NCI-H460 (cell line): ENCODE data around the gene ZNF692. TPM values are rescaled to one million over a fixed set of nuclear protein-coding genes. Genes with fewer than 3 reads are reported as not detected.
"Not testable (repeated sequence)": the region's sequence is repeated elsewhere in the genome, so short reads cannot be mapped to it uniquely, and the experiment has no call there.

Experiments used
- DNase-seq: peaks from one replicate; pipeline ENCODE4 v3.0.0-alpha.2; 2016; ENCODE audit warnings: low read depth; ENCODE audit errors: extremely low read depth
- total RNA-seq: library from RNA; depleted of rRNA; stranded (reverse); fragments of >200 nt; shearing (Covaris generic); gene quantifications from 2 replicates; pipeline ENCODE4 v1.2.3, GENCODE V29; 2014

Gene ZNF692
- total RNA-seq, 1 experiment from 2014 or later, result 40.2 TPM

GRCh38 chr1:248831842-248832241 lies 27.0 kb downstream of the ZNF692 start:
- no peak for DNase-seq

GRCh38 chr1:248830718-248831017 lies 28.2 kb downstream of the ZNF692 start:
- not testable (repeated sequence) for DNase-seq

DNA sequence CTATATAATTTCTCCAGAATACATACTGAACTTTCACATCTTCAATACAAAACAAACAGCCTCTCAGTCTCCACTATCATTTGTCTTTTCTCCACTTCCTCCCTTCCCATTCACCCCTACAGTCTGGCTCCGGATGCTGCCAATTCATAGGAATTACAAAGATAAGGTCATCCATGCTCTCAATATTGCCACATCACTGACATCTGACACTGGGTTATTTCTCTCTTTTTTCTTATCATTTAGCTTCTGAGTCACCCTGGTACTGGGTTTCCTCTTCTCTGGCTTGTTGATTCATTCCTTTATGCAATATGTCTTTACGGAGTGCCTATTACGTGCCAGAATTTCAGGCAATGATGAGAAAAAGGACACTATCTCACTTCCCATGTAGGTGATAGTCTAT lies 30.0 kb downstream of the ZNF692 start:
- peak; percentile 97 for DNase-seq

DNA sequence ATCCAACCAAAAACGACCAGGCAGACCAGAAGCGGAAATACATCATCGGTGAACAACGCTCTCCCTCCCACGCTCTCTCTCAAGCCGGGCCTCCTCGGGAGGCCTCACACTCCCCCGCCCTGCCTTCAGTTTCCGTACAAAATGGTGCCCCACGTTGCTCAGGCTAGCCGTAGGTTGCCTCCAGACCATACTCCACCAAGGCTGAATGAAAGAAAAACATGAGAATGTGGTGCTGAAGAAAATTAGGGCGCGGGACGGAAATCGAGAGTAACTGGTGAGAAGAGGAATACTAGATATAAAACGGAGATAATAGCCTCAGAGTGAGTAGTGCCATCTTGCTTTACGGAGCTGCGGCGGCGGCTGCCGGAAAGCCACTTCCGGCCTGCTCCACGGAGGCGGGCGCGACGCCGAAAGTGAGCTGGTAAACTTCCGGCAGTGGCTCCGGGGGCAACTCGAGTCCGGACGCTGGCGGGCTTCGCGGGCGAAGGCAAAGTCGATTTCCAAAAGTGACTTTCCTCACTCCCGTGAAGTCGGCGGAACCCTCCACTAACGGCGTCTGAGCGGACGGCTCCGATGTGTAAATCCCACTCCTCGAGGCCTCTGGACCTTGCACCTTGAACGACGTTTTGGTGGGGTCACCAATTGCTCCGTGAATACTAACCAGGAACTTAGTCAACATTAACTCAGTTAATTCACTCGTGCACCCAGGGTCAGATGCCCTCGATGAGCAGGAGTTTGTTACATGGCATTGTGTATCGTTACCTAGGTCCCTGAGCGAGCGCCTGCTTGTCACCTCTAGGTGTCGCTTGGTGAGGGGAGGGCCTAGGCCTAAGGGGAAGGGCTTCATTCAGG lies 32.8 kb downstream of the ZNF692 start, which contains the start of gene SH3BP5L:
SH3BP5L (minus strand) TSS at position 7 of the 852 bp plus-strand sequence. CDS start 980 bp downstream, outside the sequence.
- peak; percentile 98 for DNase-seq

GRCh38 chr1:248825573-248825908 lies 33.3 kb downstream of the ZNF692 start:
- no peak for DNase-seq

- no peak for DNase-seq
Measured at GRCh38 chr1:248825136-248825535, 33.7 kb downstream of the ZNF692 start.

DNA sequence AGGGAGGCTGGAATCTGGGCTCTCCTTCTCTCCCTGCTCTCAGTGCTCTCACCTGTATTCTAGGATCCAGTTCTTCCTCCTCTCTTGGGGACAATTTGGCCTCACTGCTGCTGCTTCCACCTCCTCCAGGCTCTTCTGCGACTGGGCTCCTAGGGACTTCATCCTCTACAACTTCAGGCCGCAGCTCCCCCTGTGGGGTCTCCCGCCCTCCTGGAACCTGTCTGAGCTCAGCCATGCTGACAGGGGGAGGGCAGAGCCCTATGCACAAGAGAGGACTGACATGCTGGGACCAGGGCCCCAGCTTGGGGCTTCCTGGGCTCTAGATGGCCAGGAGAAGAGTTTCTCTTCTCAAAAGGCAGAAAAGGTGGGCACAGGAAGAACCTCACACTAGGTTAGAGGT lies 34.2 kb downstream of the ZNF692 start:
- DNase-seq, result no peak

DNA sequence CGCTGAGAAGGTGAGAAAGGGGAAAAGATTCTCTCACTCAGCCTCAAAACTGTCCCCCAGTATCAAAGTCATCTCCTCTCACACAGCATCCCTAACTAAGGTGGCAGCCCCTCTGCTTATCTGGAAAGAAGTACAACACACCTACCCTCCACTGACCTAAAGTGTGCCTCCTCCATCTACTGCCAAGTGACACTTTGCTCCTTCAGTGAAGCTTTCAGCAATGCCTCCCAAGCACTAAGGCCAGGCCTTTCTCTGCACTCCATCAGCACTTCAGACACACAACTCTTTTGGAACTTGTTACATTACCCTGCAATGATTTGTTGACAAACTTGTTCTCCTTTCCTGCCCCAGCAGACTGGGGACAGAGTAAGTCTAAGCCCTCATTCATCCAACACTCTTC lies 34.6 kb downstream of the ZNF692 start:
- DNase-seq, result no peak

GRCh38 chr1:248823517-248824001 lies 35.3 kb downstream of the ZNF692 start:
- no peak for DNase-seq

- DNase-seq, result no peak
Measured at GRCh38 chr1:248822148-248823032, 36.5 kb downstream of the ZNF692 start.

DNA sequence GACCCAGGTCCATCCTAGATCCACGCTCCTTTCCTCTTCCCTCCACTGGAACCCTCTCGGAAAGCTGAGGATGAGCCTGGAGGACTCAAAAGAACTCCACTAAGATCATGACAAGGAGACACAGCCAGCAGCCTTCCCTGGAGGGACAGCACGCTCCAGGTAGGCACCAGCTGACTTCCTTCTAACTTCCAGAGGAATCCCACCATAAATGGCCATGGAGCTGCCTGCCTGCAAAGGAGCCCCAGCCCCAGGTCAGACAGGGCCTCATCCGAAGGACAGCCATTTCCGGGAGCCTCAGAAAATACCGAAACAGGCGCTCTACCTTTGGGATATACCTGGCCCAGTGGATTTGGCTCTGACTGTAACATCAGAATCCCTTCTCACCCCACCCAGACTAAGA lies 37.2 kb downstream of the ZNF692 start:
- DNase-seq, result no peak

DNA sequence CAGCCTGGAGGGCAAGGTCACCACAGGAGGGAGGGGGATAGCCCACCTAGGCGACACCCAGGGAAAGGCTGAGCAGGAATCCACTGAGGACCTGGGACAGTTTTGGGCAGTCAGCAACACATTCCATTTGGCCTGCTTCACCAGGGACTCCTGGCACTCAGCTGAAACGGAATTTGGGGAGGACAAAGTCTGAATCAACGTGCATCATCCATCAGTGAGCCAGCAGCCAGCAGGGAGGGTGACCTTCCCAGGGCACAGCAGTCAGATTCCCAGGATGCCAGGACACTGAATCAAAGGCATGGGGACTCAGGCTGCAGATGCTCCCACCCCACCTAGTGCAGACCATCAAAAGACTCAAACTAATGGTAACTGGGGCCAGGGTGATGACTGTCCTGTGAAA lies 37.8 kb downstream of the ZNF692 start:
- no peak for DNase-seq

DNA sequence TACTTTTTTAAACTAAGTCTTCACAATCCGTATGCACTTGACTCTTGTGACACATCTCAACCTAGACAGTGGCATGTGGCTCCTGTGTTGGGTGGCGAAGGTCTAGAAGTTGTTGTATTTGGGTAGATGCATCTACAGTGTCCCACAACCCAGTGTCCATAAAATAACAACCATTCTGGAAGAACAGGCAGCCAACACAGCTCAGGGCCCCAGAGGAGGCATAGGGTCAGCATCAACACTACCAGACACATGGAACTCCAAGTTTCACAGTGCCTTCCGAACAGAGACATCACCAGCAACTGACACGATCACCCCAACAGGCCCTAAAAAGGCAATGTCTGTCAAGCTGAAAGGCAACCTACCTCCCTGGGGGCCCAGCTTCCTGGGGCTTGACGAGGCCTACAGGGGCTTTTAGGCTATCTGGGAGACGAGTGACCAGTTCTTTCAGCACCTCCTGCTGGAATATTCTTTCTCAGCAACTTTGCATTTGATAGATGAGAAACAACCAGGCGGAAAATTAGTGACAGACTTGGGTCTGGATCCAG lies 38.8 kb downstream of the ZNF692 start:
- no peak for DNase-seq

GRCh38 chr1:248818505-248819374 lies 40.1 kb downstream of the ZNF692 start:
- DNase-seq, result no peak

DNA sequence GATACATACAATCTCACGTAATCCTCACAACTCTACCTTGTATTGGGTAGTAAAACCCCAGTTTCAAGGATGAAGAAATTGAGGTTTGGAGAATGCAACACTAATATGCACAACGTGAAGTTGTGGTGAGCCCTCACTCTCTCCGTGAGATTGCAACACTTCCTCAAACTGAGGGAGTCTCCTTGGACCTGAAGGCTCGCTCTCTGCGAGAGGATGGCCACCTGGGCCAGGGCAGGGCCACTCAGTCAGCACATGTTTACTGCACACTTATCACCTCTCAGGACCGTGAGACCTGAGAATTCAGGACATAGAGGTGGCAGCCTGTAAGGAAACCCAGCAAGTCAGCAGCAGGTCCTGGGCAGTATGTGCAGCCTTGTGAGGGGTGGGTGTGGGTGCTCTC lies 41.8 kb downstream of the ZNF692 start:
- no peak for DNase-seq

GRCh38 chr1:248816042-248816851 lies 42.6 kb downstream of the ZNF692 start:
- DNase-seq, result no peak

- DNase-seq, result no peak
Measured at GRCh38 chr1:248815407-248816034, 43.4 kb downstream of the ZNF692 start.

GRCh38 chr1:248814351-248814750 lies 44.5 kb downstream of the ZNF692 start:
- no peak for DNase-seq

DNA sequence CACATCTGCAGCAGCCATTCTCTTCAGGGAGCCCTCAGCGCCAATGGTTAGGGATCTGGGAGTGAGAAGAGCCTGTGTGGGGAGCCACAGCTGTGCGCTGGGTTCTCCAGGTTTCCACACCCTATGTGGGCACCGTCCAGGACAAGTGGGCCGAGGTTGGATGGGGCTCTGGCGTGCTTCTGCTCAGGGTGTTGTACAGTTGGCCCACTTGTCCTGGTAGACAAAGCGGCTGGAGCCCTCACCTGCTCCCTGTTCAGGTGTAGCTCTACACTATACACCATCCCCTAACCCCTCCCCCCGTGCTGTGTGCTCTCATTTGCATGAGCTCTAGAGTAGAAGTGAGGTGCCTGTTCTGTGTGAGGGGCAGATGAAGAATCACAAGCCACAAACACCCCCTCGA lies 45.3 kb downstream of the ZNF692 start:
- no peak for DNase-seq
